Adrenal gland (tissue), 12 donors: ENCODE results near the gene TMC2. TPM values are rescaled to one million over a fixed set of nuclear protein-coding genes. Genes with fewer than 3 reads are reported as not detected.

Experiments
- DNase-seq, 7 donors: peaks; one replicate each; pipeline ENCODE4 v3.0.0-alpha.2; 2019 to 2020
- H3K27ac ChIP-seq, 5 donors: fragments of 200-600 bp; sonication (generic) in 4 of 5; 1 replicate in 3 of 5; 2 replicates in 2 of 5; pipeline versions ENCODE4 v1.5.1 to v1.8.0; 2016 to 2020; ENCODE audit warnings: mild to moderate bottlenecking in 1 of 5
- H3K27me3 ChIP-seq: fragments of 200-600 bp; 2 replicates; pipeline ENCODE4 v1.8.0; 2021
- H3K36me3 ChIP-seq, 2 donors: fragments of 200-600 bp; replicated peaks in 1 of 2; 1 replicate in 1 of 2; 2 replicates in 1 of 2; pipeline versions ENCODE4 v1.5.1 to v1.8.0; 2018 to 2022
- H3K4me1 ChIP-seq, 2 donors: fragments of 200-600 bp; replicated peaks in 1 of 2; 1 replicate in 1 of 2; 2 replicates in 1 of 2; pipeline versions ENCODE4 v1.5.1 to v1.8.0; 2018 to 2021
- H3K4me3 ChIP-seq, 4 donors: fragments of 200-600 bp; sonication (generic) in 3 of 4; one replicate each; pipeline ENCODE4 v1.5.1; 2016 to 2018
- H3K9me3 ChIP-seq, 3 donors: fragments of 200-600 bp; sonication (generic) in 1 of 3; replicated peaks in 1 of 3; 1 replicate in 2 of 3; 2 replicates in 1 of 3; pipeline versions ENCODE4 v1.5.1 to v1.8.0; 2016 to 2021
- POLR2A ChIP-seq, 2 donors: fragments of 450-650 bp; IDR thresholded peaks; one replicate each; pipeline ENCODE4 v1.6.1; 2017; ENCODE audit warnings: antibody characterized with exemption in 2 of 2, mild to moderate bottlenecking in 2 of 2, moderate library complexity in 1 of 2
- WGBS, 4 donors: extraction: QIAGEN DNeasy Blood & Tissue Kit in 2 of 4; methylation state at CpG; one replicate each; pipeline versions ENCODE4 v1.1.5 to v1.1.7; 2013 to 2017; 5-methylcytosine and 5-hydroxymethylcytosine counted together
- intact Hi-C, 2 donors: fragments of 100-400 bp; cut with DNase I; formaldehyde crosslinking; loops; one replicate each; pipeline versions ENCODE4 v1.14.1 to v1.15.0; 2022 to 2023
- polyA plus RNA-seq, 3 donors: library from polyadenylated mRNA; stranded (reverse); fragments of 200-250 nt in 2 of 3; fragments of 350-450 nt in 1 of 3; fragmentation: Illumina TruSeq in 1 of 3; extraction: RNeasy Lipid Tissue Mini Kit (QIAGEN cat#74804) in 1 of 3; gene quantifications; one replicate each; pipeline ENCODE4 v1.2.3, GENCODE V29; 2013 to 2014
- total RNA-seq, 9 donors: library from RNA; depleted of rRNA in 4 of 9; stranded (reverse); fragments of >200 nt in 4 of 9; fragments of 120-200 nt in 1 of 9; fragmentation: NEBNext Ultra II Directional in 1 of 9; extraction: Animal tissue kit (Norgen Biotek cat#: 25700) in 1 of 9; gene quantifications; one replicate each; pipeline versions ENCODE4 v1.1.0 to v1.2.4, GENCODE V29; 2013 to 2023
- TF ChIP-seq, protein P1 (sequence below), 6 experiments: fragments of 450-650 bp in 4 of 6; fragments of 200-600 bp in 2 of 6; sonication (generic) in 1 of 6; IDR thresholded peaks; 1 replicate in 5 of 6; 2 replicates in 1 of 6; pipeline versions ENCODE4 v1.5.1 to v1.8.0; 2016 to 2021; ENCODE audit warnings: antibody characterized with exemption in 6 of 6, mild to moderate bottlenecking in 2 of 6, moderate library complexity in 1 of 6
- donor health status: healthy with polysubstance abuse.
- donor health status: Bipolar disorder and iron deficiency.
- donor health status: DM: yes; HTN: yes; CAD: no.
- donor health status: DM: no; HTN: no; CAD: no.
- donor health status: DM: no; HTN: no; CAD: no.
- donor health status: DM: yes; HTN: yes; CAD: no.

The TMC2 gene
- total and polyA plus RNA-seq, 12 donors: 0.11 to 1.3 (median 0.42) TPM; not detected in 7

DNA sequence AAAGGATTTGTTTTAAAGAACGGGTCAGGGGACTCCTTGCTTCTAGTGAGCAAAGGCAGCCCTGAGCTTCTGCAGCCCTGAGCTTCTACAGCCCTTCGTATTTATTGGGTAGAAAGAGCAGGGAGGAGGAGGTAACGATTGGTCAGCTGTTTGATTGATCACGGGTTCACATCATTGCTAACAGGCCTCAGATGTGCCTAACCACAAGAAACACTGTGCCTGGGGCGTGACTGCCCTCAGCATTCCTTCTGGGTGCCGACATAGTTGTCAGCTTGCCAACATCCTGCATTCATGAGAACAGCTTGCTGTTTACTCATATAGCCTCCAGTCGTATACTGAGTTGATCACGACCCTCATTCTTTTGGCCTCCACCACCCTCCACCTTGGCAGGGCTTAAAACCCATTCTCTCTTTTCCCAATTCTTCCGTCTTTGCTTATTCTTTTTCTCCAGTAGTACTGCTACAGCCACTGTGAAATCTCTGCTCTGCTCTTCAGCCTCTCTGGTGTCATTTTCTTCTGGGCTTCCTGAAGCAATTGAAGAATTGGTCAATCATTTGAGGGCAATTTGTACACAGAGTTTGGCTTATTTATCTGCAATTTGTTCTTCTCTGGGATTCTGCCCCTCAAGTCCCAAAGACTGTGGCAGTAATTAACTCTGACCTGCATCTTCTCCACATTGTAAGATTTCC is 90.6 kb downstream of the TMC2 start:
- no peaks in the 10 kb centered on the region for H3K36me3 ChIP-seq
- no peaks in the 10 kb centered on the region for H3K27me3 ChIP-seq
- intact Hi-C loops: no loop called here
- no peak overlapping the region for H3K4me3 ChIP-seq
- H3K4me1 ChIP-seq: no peaks in the 10 kb centered on the region
- WGBS, 4 donors: 72 to 82% (median 75%) methylated on average over 9 of the region's 9 CpGs
- no peak overlapping the region for H3K27ac ChIP-seq
- DNase-seq: no peak
- TF ChIP-seq, protein P1, sequence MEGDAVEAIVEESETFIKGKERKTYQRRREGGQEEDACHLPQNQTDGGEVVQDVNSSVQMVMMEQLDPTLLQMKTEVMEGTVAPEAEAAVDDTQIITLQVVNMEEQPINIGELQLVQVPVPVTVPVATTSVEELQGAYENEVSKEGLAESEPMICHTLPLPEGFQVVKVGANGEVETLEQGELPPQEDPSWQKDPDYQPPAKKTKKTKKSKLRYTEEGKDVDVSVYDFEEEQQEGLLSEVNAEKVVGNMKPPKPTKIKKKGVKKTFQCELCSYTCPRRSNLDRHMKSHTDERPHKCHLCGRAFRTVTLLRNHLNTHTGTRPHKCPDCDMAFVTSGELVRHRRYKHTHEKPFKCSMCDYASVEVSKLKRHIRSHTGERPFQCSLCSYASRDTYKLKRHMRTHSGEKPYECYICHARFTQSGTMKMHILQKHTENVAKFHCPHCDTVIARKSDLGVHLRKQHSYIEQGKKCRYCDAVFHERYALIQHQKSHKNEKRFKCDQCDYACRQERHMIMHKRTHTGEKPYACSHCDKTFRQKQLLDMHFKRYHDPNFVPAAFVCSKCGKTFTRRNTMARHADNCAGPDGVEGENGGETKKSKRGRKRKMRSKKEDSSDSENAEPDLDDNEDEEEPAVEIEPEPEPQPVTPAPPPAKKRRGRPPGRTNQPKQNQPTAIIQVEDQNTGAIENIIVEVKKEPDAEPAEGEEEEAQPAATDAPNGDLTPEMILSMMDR (IDR thresholded peaks at IDR 0.05): no peak
- no peak for TF ChIP-seq POLR2A (IDR thresholded peaks at IDR 0.05)
- no peaks in the 10 kb centered on the region for H3K9me3 ChIP-seq

DNA sequence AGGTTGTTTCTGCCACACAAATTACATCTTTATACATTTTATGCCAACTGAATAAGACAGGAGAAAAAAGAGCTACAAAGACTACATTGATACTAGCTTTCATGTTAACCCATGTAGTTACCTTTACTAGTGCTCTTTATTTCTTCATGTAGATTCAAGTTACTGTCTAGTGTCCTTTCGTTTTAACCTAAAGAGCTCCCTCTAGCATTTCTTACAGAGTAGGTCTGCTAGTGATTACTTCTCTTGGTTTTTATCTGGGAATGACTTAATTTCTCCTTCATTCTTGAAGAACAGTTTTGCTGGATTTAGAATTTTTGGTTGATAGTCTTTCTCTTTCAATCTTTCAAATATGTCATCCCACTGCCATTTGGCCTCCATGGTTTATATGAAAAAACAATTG is 94.9 kb downstream of the TMC2 start:
- H3K27me3 ChIP-seq: no peaks in the 10 kb centered on the region
- H3K4me1 ChIP-seq: no peaks in the 10 kb centered on the region
- H3K9me3 ChIP-seq: no peaks in the 10 kb centered on the region
- TF ChIP-seq, protein P1 (IDR thresholded peaks at IDR 0.05): no peak
- TF ChIP-seq POLR2A (IDR thresholded peaks at IDR 0.05): no peak
- H3K4me3 ChIP-seq: no peak overlapping the region
- intact Hi-C loops: no loop called here
- 18 to 45% (median 27%) methylated on average over 1 of the region's 1 CpG for WGBS, 4 donors
- no peaks in the 10 kb centered on the region for H3K36me3 ChIP-seq
- no peak for DNase-seq
- no peak overlapping the region for H3K27ac ChIP-seq

DNA sequence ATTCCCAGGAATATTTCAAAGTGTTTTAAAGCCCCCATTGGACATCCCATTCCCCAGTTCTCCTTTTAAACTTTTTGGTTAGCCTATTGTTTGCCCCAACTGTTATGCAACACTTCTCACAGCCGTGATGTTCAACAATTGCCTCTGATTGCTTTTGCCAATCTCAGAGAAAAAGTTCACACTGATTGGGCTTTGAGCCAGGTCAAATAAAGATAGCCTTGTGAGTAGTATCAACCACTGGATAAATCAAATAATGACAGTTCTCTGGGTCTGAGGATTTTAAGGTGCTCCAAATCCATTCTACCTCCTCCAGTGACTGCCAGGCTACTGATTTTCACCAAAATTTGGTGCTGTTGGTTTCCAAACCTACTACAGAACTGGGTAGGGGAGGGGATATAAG is 97.0 kb downstream of the TMC2 start:
- no peaks in the 10 kb centered on the region for H3K9me3 ChIP-seq
- H3K27me3 ChIP-seq: no peaks in the 10 kb centered on the region
- no peaks in the 10 kb centered on the region for H3K4me1 ChIP-seq
- no peak overlapping the region for H3K27ac ChIP-seq
- H3K36me3 ChIP-seq: no peaks in the 10 kb centered on the region
- WGBS, 4 donors: 0 to 7% (median 3%) methylated on average over 1 of the region's 1 CpG
- H3K4me3 ChIP-seq: no peak overlapping the region
- TF ChIP-seq, protein P1 (IDR thresholded peaks at IDR 0.05): no peak
- TF ChIP-seq POLR2A (IDR thresholded peaks at IDR 0.05): no peak
- intact Hi-C loops: no loop called here
- no peak for DNase-seq

DNA sequence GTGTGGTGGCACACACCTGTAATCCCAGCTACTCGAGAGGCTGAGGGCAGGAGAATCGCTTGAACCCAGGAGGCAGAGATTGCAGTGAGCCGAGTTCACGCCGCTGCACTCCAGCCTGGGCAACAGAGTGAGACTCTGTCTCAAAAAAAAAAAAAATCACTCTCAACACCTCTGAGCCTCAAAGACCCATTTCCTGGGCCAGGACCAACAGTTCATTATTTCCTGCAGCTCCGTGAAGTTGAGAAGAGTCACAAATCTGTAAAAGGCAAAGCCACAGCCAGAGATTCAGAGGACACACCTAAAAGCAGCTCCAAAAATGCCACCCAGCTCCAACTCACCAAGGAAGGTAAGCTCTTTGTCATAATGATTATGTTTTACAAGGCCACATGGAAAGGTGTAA is 100.9 kb downstream of the TMC2 start:
- DNase-seq: no peak
- Histone ChIP-seq H3K9me3 (no peaks in the 10 kb centered on the region), H3K27ac (no peak overlapping the region), H3K4me1 (no peaks in the 10 kb centered on the region), H3K36me3 (no peaks in the 10 kb centered on the region), H3K27me3 (no peaks in the 10 kb centered on the region), H3K4me3 (no peak overlapping the region)
- WGBS, 4 donors: 65 to 85% (median 78%) methylated on average over 4 to 6 of the region's 6 CpGs
- intact Hi-C loops: no loop called here
- TF ChIP-seq, protein P1 (IDR thresholded peaks at IDR 0.05): no peak
- TF ChIP-seq POLR2A (IDR thresholded peaks at IDR 0.05): no peak
